SIG-M5 treated with dmso at 0.1 percent for 504 hours (cell line): ENCODE results near the gene ARL5C.
A peak's percentile ranks its signal among the peaks of the same experiment; 100 is the strongest.
"Not testable (repeated sequence)": the region's sequence is repeated elsewhere in the genome, so short reads cannot be mapped to it uniquely, and the experiment has no call there.

ENCODE experiments used
- DNase-seq: peaks from one replicate; lab custom pipeline; 2025; ENCODE audit not compliant: unreplicated experiment; lab: John Stamatoyannopoulos, UW

The ARL5C gene

GRCh38 chr17:39168503-39168902, 2.5 kb upstream of the ARL5C start:
- not testable (repeated sequence) for DNase-seq

- peak; percentile 97 for DNase-seq
These were observed 1.5 kb upstream of the ARL5C start for GRCh38 chr17:39167476-39167875.

GRCh38 chr17:39166437-39167335, 725 bp upstream of the ARL5C start:
- DNase-seq = no peak

GRCh38 chr17:39165178-39165840, 652 bp downstream of the ARL5C start:
- DNase-seq = no peak

- DNase-seq = peak; percentile 90
These were observed 1.3 kb downstream of the ARL5C start for GRCh38 chr17:39164675-39165143.

- DNase-seq = no peak
These were observed 4.0 kb downstream of the ARL5C start for GRCh38 chr17:39161962-39162361.

- no peak for DNase-seq
These were observed 7.3 kb downstream of the ARL5C start for GRCh38 chr17:39158623-39159022.

- no peak for DNase-seq
These were observed 9.5 kb downstream of the ARL5C start for GRCh38 chr17:39156491-39156890.

GRCh38 chr17:39155654-39156053, 10.3 kb downstream of the ARL5C start:
- no peak for DNase-seq

GRCh38 chr17:39153599-39154051, 12.3 kb downstream of the ARL5C start:
- peak; percentile 82 for DNase-seq

GRCh38 chr17:39151943-39152818, 13.8 kb downstream of the ARL5C start:
- no peak for DNase-seq

GRCh38 chr17:39151150-39151942, 14.6 kb downstream of the ARL5C start, which contains the start of gene PLXDC1:
PLXDC1 (minus strand) TSS chr17:39151637; CDS start chr17:39151437, 200 bp downstream.
- no peak for DNase-seq

GRCh38 chr17:39150795-39151149, 15.2 kb downstream of the ARL5C start:
- no peak for DNase-seq

- no peak for DNase-seq
These were observed 15.8 kb downstream of the ARL5C start for GRCh38 chr17:39150104-39150634.

- DNase-seq = no peak
These were observed 18.5 kb downstream of the ARL5C start for GRCh38 chr17:39147221-39148185.

GRCh38 chr17:39146273-39146672, 19.7 kb downstream of the ARL5C start:
- DNase-seq = no peak

- no peak for DNase-seq
These were observed 20.8 kb downstream of the ARL5C start for GRCh38 chr17:39145143-39145542.

GRCh38 chr17:39144416-39144840, 21.5 kb downstream of the ARL5C start:
- DNase-seq = no peak
